ENCODE measurements around the gene CALM3.

The CALM3 gene

DNA sequence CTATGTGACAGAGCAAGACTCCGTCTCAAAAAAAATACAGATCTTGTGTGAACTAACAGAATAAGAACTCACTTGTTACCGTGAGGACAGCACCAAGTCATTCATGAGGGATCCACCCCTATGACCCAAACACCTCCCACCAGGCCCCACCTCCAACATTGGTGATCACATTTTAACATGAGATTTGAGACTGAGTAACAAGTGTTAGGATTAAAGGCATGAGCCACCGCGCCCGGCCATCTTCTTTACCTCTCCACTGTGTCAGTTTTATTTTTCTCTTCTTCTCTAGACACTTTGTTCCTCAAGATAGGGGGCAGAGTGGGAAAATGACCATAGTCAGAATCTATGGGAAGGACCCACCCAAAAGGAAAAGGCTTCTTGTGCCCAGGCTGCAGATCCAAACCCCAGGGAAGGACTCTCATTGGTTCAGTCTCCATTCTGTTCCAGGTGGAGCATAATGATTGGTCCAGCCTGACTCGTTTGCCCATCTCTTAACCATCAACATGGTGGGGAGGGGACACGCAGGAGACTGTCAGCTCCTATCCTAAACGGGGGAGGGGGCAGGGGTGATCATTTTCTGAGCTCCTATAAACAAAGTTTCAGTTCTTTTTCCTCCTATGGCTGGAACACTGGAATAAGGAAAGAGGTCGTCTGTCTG, 1.3 kb upstream of the CALM3 start:
- no peak for DNase-seq (ENCODE audit: low spot score)

DNA sequence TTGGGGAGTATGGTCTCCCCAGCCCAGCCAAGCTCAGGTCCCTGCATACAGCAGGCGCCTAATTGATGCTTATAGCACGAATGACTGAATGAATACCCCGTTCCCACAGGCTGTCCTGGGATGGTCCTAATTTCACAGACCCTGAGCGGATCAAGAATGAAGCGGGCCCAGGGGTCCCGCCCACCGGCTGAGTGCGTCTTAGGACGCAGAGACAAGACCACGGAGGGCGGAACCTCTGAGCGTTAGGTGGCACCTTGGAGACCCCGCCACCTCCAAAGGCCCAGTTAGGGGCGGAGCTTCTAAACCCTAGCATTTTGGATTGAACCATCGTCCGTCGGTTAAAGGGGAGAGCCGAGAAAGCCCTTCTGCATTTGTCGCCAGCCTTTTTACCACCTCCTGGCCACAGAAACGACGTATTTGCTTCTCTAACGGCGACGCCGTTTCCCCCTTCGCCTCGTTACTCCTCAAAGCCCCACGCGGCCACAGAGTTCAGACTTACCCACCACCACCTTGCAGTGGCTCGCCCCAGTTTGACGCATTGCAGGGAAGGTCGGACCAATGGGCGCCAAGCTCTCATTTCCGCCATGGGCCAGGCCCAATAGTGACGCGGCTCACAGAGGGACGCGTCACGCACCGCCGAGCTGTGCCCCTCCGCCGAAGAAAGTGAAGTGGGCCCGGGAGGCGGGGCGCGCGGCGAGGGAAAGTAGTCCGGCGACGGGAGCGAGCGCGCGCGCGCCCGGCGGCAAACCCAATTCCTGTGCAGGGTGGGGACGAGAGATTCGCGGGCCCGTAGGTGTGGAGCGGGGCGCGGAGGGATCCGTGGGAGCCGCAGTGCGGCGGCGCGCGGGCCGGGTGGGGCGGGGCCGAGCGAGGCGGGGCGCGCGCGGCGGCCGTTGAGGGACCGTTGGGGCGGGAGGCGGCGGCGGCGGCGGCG, 479 bp upstream of the CALM3 start:
- peak; percentile 98 for DNase-seq (ENCODE audit: low spot score)

DNA sequence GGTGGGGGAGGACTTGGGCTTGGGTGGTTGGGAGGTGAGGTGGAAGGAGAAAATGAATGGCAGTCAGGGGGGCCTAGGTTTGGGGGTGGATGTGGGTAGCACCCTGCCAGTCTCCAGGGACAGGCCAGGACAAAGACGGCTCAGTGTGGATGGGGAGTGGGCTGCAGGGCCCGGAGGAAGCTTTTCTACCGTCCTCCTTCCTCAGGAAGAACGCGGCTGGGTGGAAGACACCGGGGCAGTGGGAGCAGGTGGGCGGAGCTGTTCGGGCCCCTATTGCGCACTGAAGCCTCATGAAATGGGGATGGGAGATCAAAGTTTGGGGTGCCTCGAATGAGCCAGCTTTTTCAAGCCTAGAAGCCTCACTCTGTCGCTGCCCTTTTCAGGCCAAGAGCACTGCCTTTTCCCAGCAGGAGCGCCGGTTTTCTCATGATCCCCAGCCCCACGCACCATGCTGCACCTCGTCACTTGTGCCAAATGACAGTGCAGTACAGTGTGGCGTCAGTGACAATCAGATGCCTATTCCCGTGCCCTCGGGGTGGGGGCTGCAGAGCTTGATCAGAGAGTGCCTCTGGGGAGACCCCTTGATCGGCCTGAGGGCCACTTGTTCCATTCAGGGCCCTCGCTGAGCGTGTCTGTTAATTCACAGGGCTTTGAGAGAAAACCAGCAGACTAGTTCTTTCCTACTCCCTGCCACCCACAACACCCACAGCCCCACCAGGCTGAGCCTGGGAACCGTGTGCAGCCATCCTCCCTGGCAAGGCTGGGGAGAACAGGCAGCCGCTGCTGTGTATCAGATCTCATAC, 1.5 kb downstream of the CALM3 start:
- no peak for DNase-seq (ENCODE audit: low spot score)

GRCh38 chr19:46603195-46603637, 2.1 kb downstream of the CALM3 start:
- DNase-seq (ENCODE audit: low spot score) = no peak

DNA sequence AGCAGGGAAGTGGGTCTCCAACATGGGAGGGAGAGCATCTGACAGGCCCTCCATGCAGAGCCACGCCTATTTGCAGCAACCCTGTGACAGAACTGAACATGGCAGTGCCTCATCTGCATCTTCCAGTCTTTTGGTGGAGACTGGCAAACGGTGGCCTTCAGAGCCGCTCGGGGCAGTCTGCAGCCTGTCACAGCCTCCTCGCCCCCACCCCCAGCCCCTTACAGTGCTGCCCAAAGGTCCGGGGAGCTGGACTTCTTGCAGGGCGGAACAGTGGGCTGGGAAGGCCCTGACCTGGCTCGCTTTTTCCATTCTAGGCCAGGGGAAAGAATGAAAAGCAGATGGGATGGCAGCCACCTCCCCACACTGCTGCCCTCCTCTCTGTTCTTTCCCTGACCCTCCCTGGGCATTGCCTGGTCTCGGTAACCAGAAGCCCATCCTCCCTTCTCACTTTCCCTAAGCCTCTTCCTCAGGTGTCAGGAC, 2.7 kb downstream of the CALM3 start:
- no peak for DNase-seq (ENCODE audit: low spot score)

DNA sequence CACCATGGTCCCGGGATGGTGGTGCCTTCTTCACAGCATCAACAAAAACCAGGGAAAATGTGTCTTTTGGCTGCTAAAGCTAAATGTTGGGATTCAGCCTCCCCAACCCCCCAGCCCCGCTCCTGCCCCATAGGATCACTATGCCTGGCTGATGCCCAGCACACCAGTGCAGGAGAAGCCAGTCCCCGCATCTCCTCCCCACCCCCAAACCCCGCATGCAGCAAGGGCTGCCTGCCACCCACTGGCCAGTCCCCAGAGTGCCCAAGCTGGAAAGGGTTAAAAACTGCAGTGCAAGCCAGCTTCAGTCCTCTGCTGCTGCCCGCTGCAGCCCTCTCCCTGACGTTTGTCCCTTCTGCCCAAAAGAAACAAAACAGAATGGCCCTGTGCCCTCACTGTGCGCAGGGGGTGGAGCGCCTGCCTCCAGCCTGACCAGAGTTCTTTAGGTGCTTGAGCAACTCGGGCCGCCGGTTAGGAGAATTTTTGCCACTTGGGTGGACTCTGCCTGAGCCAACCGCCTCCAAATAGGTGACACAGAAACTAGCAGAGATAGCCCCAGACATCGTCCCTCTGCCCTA, 3.7 kb downstream of the CALM3 start:
- no peak for DNase-seq (ENCODE audit: low spot score)

DNA sequence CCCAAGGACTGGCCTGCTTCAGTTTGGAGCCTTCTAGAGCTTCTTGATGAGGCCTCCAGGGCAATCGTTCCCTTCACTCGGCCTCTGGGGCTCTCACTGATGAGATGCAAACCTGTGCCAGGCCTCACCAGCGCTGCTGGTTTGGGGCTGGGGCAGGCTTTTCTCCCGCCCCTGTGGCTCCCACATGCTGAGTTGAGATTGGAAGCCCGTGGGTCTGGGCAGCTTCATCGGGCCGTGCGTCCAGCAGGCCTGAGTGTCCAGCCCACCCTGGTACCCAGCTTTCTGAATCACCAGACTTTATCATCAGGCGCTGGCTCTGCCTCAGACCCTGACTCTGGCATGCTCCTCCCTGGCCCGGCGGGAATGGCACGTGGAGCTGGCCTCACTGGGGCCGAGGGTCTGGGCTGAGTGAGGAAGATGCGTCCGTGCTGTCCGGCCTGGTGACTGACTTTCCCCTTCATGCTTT, 4.3 kb downstream of the CALM3 start:
- DNase-seq (ENCODE audit: low spot score) = no peak

GRCh38 chr19:46606019-46606418, 4.9 kb downstream of the CALM3 start:
- no peak for DNase-seq (ENCODE audit: low spot score)

DNA sequence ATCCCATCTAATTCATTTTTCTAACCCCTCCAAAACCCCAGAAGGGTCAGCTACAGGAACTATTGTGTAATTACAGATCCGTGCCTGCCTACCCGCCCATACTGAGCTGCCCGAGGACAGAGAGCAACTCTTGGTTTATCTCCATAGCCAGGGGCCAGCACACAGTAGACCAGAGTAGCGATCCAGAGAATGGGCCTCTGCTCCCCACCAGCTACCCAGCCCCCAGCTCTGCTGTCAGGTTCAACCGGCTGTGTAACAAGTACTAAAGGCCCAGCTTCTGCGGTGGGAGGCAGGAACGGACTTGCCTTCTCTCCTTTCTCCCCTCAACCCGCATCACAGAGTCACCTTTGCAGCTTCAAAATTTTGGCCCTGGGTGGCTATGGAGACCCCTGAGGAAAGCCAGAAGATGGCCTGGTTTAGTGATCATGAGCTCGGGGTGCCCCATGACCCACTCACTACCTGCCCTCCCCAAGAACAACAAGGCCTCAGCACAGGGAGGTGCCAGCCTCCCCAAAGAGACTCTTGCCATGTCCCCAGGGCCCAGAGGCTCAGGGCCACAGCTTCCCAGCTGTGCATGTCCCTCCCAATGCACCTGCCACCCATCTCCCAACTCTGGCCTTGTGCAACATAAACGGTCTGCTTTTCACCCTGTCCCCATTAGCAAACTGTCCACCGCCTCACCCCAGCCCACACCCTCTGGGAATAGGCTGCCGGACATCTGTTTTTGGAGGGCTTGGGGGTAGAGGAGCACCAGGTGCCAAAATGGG, 5.7 kb downstream of the CALM3 start:
- DNase-seq (ENCODE audit: low spot score) = no peak

GRCh38 chr19:46607448-46607841, 6.3 kb downstream of the CALM3 start:
- no peak for DNase-seq (ENCODE audit: low spot score)

DNA sequence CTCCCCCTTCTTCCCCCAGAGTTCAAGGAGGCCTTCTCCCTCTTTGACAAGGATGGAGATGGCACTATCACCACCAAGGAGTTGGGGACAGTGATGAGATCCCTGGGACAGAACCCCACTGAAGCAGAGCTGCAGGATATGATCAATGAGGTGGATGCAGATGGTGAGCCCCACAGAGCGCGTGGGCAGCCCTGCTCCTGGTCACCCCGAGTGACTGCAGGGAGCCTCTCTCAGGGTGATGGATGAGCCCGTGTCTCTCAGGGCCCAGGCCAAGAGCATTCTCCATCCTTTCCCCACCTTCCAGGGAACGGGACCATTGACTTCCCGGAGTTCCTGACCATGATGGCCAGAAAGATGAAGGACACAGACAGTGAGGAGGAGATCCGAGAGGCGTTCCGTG, 7.0 kb downstream of the CALM3 start:
- no peak for DNase-seq (ENCODE audit: low spot score)

GRCh38 chr19:46608581-46609345, 7.6 kb downstream of the CALM3 start:
- no peak for DNase-seq (ENCODE audit: low spot score)

DNA sequence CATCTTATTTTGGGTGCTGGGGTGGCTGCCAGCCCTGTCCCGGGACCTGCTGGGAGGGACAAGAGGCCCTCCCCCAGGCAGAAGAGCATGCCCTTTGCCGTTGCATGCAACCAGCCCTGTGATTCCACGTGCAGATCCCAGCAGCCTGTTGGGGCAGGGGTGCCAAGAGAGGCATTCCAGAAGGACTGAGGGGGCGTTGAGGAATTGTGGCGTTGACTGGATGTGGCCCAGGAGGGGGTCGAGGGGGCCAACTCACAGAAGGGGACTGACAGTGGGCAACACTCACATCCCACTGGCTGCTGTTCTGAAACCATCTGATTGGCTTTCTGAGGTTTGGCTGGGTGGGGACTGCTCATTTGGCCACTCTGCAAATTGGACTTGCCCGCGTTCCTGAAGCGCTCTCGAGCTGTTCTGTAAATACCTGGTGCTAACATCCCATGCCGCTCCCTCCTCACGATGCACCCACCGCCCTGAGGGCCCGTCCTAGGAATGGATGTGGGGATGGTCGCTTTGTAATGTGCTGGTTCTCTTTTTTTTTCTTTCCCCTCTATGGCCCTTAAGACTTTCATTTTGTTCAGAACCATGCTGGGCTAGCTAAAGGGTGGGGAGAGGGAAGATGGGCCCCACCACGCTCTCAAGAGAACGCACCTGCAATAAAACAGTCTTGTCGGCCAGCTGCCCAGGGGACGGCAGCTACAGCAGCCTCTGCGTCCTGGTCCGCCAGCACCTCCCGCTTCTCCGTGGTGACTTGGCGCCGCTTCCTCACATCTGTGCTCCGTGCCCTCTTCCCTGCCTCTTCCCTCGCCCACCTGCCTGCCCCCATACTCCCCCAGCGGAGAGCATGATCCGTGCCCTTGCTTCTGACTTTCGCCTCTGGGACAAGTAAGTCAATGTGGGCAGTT, 8.6 kb downstream of the CALM3 start:
- no peak for DNase-seq (ENCODE audit: low spot score)

DNA sequence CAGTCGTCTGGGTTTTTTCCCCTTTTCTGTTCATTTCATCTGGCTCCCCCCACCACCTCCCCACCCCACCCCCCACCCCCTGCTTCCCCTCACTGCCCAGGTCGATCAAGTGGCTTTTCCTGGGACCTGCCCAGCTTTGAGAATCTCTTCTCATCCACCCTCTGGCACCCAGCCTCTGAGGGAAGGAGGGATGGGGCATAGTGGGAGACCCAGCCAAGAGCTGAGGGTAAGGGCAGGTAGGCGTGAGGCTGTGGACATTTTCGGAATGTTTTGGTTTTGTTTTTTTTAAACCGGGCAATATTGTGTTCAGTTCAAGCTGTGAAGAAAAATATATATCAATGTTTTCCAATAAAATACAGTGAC, 9.3 kb downstream of the CALM3 start:
- DNase-seq (ENCODE audit: low spot score) = no peak

- no peak for DNase-seq (ENCODE audit: low spot score)
These were observed 10.0 kb downstream of the CALM3 start for GRCh38 chr19:46610851-46611770.

- DNase-seq (ENCODE audit: low spot score) = no peak
These were observed 10.6 kb downstream of the CALM3 start for GRCh38 chr19:46611776-46612175.

- DNase-seq (ENCODE audit: low spot score) = no peak
These were observed 12.4 kb downstream of the CALM3 start for GRCh38 chr19:46613525-46613924.

- peak; percentile 87 for DNase-seq (ENCODE audit: low spot score)
These were observed 13.1 kb downstream of the CALM3 start for GRCh38 chr19:46614114-46614722.

All from ecto neural progenitor cell (in vitro differentiated cells).